Choroid plexus epithelial cell (primary cell): Measurements from ENCODE around the gene BLVRB.

Experiments
- DNase-seq: peaks from one replicate; pipeline ENCODE4 v3.0.0-alpha.2; 2010; ENCODE audit warnings: low read depth
- H3K4me3 ChIP-seq: 2 replicates; pipeline ENCODE4 v1.5.1; 2011; ENCODE audit warnings: low read depth, mild to moderate bottlenecking, control low read depth, low read length, moderate library complexity
- CTCF ChIP-seq: conservative IDR thresholded peaks from 2 replicates; pipeline ENCODE4 v1.5.1; 2011; ENCODE audit warnings: low read depth, mild to moderate bottlenecking, control low read depth, inconsistent platforms, low read length, moderate library complexity

Gene BLVRB

GRCh38 chr19:40420766-40421765, 44.5 kb downstream of the BLVRB start:
- H3K4me3 ChIP-seq = peak overlapping the region; percentile 74
- TF ChIP-seq CTCF = peak; percentile 94
- DNase-seq = peak; percentile 89

- TF ChIP-seq CTCF = no peak
Observed at GRCh38 chr19:40420451-40420765, 45.1 kb downstream of the BLVRB start.

GRCh38 chr19:40419780-40420179, 45.8 kb downstream of the BLVRB start:
- no peak for DNase-seq
- H3K4me3 ChIP-seq = no peak overlapping the region
- no peak for TF ChIP-seq CTCF

More at GRCh38 chr19:40420451-40420765, 45.1 kb downstream of the BLVRB start:
- peak overlapping the region; percentile 74 for H3K4me3 ChIP-seq
- DNase-seq = no peak

- DNase-seq = no peak
Observed at GRCh38 chr19:40419066-40419612, 46.4 kb downstream of the BLVRB start.

GRCh38 chr19:40418040-40418439, 47.5 kb downstream of the BLVRB start:
- no peak for TF ChIP-seq CTCF
- no peak overlapping the region for H3K4me3 ChIP-seq
- no peak for DNase-seq

More at GRCh38 chr19:40419066-40419612, 46.4 kb downstream of the BLVRB start:
- no peak for TF ChIP-seq CTCF
- no peak overlapping the region for H3K4me3 ChIP-seq

- no peak for DNase-seq
- TF ChIP-seq CTCF = no peak
- H3K4me3 ChIP-seq = no peak overlapping the region
Observed at GRCh38 chr19:40417643-40417981, 47.9 kb downstream of the BLVRB start.
